RPMI8226 (cell line): ENCODE results near the gene MAN1B1.
A peak's percentile ranks its signal among the peaks of the same experiment; 100 is the strongest.

Experiments used
- DNase-seq: peaks from one replicate; pipeline ENCODE4 v3.0.0-alpha.2; 2015

MAN1B1 gene

DNA sequence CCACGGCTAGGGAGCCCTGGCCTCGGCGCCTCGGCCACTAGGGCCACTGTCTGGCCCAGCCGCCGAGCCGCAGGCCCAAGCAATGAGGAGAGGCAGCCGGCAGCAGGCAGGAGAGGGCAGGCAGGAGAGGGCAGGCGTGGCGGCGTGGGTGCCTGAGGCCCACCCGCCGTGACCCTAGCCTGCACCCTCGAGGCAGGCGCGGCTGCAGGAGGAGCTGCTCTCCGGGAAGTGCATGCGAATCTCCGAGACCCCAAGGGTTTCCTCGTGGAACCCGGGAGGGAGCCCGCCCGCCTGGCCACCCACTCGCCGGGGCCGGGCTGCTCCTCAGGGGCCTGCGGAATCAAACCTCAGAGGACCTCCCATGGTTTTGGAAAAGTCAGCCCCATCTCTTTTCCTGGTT, 61.5 kb downstream of the MAN1B1 start:
- no peak for DNase-seq

DNA sequence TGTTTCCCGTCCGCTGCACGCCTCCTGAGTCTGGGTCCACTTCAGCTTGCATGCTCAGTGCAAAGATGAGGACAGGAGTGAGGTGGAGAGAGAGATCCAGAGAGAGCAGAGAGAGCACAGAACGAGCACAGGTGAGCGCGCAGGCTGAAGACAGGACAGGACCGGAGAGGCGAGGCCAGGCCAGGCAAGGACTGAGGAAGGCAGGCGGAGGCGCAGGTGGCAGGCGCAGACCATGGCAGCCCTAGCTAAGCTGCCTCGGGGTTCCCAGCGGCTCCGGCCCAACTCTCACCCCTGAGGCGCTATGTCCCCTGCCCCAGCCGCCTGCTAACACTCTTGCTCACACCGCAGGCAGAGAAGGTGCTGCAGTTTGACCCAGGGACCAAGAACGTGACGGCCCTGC, 61.9 kb downstream of the MAN1B1 start:
- DNase-seq: no peak

DNA sequence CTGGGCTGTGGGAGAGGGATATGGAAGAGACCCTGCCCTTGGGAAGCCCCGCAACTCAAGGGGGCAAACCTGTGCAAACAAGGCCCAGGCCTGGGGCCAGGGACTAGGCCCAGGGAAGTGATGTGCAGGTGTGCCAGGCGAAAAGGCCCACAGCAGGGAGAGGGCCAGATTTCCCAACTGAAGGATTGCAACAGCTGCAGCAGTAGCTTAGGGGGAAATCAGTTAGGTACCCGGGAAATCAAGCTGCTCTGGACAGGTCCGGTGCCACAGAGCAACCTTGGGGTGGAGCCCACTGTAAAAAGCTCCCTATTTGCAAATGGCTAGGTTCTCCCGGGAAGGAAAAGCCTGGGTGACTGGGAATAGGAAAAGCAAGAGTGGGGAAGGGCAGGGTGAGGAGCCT, 62.6 kb downstream of the MAN1B1 start:
- DNase-seq: peak; percentile 32

DNA sequence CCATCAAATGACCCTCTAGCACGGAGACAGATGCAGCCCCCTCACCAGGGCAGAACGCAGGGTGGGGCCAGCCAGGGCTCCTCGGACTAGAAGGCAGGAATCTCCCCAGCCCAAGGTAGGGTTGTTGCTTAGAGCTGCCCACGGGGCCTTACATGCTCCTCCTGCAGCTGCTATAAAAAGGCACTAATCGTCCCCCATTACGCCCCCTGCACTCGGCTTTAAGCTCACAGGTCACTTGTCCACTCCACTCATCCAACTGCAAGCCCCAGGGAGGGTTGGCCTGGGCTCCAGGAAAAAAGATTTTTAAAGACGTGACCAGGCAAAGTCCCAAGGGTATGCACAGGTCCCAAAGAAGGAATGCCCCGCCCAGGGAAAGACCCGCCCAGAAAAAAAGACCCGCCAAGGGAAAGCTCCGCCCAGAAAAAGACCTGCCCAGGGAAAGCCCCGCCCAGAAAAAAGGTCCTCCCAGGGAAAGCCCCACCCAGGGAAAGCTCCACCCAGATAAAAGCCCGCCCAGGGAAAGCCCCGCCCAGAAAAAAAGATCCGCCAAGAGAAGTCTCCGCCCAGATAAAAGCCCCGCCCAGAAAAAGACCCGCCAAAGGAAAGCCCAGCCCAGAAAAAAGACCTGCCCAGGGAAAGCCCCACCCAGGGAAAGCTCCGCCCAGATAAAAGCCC, 63.3 kb downstream of the MAN1B1 start:
- DNase-seq: peak; percentile 78

DNA sequence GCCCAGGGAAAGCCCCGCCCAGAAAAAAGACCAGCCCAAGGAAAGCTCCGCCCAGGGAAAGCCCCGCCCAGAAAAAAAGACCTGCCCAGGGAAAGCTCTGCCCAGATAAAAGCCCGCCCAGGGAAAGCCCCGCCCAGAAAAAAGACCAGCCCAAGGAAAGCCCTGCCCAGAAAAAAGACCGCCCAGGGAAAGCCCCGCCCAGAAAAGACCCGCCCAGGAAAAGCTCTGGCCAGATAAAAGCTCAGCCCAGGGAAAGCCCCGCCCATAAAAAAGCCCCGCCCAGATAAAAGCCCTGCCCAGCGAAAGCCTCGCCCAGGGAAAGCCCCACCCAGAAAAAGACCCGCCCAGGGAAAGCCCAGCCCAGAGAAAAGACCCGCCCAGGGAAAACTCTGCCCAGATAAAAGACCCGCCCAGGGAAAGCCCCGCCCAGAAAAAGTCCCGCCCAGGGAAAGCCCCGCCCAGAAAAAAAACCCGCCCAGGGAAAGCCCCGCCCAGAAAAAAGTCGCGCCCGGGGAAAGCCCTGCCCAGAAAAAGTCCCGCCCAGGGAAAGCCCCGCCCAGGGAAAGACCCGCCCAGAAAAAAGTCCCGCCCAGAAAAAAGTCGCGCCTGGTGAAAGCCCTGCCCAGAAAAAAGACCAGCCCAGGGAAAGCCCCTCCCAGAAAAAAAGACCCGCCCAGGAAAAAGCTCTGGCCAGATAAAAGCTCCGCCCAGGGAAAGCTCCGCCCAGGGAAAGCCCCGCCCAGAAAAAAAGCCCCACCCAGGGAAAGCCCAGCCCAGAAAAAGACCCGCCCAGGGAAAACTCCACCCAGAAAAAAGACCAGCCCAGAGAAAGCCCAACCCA, 64.1 kb downstream of the MAN1B1 start:
- peak; percentile 97 for DNase-seq

DNA sequence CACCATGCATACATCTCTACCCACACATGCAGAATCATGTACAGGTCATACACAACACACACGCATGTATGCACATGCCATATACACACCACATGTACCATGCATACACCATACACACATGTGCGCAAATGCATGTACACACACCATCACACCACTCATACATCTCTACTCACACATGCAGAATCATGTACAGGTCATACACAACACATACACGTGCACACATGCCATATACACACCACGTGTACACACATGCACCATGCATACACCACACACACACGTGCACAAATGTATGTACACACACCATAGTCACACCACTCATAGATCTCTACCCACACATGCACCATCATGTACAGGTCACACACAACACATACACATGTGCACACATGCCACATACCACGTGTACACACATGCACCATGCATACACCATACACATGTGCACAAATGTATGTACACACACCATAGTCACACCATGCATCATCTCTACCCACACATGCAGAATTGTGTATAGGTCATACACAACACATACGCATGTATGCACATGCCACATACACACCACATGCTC, 66.1 kb downstream of the MAN1B1 start:
- DNase-seq: no peak

DNA sequence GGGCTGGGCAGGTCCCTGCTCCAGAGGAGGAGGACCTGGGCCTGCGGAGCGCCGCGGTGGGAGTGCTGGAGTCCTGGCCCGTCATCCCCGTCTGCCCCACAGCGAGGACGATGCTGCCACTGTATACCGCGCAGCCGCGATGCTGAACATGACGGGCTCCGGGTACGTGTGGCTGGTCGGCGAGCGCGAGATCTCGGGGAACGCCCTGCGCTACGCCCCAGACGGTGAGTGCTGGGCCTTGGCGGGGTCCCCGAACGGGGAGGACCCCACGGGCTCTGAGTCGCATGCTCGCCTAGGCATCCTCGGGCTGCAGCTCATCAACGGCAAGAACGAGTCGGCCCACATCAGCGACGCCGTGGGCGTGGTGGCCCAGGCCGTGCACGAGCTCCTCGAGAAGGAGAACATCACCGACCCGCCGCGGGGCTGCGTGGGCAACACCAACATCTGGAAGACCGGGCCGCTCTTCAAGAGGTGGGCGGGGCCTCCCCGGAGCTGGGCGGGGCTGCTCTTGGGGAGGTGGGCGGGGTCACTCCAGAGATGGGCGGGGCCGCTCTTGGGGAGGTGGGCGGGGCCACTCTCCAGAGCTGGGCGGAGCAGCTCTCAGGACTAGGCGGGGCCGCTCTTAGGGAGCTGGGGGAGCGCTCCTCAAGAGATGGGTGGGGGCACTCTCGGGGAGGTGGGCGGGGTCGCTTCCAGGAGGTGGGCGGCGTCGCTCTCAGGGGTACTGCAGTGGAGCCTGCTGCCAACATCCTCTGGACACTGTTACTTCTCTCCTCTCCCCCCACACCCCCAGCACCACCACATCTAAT, 70.0 kb downstream of the MAN1B1 start:
- peak; percentile 85 for DNase-seq

DNA sequence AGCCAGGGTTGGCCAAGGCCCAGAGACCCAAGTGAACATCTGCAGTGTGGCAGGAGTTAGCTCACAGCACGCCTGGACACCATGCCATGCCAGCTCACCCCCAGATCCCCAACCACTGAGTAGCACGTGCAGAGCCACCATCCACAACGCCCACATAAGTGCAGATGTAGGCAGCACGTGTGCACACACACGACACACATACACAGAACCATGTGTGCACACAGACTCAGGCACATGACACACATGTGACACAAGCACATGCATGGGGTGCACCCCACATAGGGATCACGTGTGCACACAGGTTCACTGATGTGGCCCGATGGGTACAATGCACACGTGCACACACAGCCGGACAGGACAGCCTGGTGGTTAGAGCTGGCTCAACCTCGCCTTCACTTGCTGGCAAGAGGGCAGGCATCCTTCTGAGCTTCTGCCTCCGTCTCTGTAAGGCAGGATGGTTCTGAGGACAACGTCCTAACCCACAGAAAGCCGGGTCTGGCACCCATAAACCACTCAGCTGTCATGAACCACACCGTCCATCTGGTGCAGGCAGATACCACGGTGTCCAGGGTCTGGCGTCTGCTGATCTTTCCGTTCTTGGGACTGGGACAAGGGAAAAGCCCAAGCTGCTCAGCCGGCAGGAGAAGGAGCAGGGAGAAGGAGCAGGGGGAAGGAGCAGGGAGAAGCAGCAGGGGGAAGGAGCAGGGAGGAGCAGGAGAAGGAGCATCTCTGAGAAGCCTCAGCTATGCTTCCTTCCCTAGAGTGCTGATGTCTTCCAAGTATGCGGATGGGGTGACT, 71.0 kb downstream of the MAN1B1 start:
- DNase-seq: peak; percentile 93

DNA sequence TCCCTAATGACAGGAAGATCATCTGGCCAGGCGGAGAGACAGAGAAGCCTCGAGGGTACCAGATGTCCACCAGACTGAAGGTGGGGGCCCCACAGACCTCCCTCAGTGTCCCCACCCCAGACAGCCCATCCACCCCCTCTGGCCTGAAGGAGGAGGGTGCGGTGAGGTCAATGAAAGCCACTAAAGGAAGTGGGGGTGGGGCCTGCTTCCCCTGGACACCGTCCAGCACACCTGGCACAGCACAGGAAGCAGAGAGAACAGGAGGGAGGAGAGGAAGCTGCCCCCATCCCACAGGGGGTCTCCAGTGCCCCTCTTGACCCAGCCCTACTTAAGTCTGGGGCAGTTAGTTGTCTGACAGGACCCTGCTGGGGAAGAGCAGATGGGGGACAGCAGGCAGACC, 71.8 kb downstream of the MAN1B1 start:
- peak; percentile 91 for DNase-seq
